ENCODE measurements around the gene CC2D1B.

CC2D1B gene

GRCh38 chr1:52306227-52307006 is 59.6 kb downstream of the CC2D1B start:
- no peak for DNase-seq (ENCODE audit: low read depth in 1 of 2, low spot score in 1 of 2)

GRCh38 chr1:52305417-52306226 is 60.4 kb downstream of the CC2D1B start:
- DNase-seq (ENCODE audit: low read depth in 1 of 2, low spot score in 1 of 2): no peak
